Lower leg skin (tissue), 4 donors: Measurements from ENCODE around the gene SLC17A3. TPM values are rescaled to one million over a fixed set of nuclear protein-coding genes. Genes with fewer than 3 reads are reported as not detected.

Experiments
- DNase-seq, 2 donors: peaks; one replicate each; pipeline ENCODE4 v3.0.0-alpha.2; 2019; ENCODE audit warnings: low spot score in 2 of 2
- H3K4me3 ChIP-seq: fragments of 200-600 bp; sonication (generic); 2 replicates; pipeline ENCODE4 v1.5.1; 2017; ENCODE audit warnings: mild to moderate bottlenecking, low read depth; ENCODE audit not compliant: poor library complexity, severe bottlenecking
- POLR2A ChIP-seq, 2 donors: fragments of 450-650 bp; IDR thresholded peaks; one replicate each; pipeline ENCODE4 v1.6.1; 2016 to 2017; ENCODE audit warnings: antibody characterized with exemption in 2 of 2, mild to moderate bottlenecking in 1 of 2, moderate library complexity in 1 of 2
- WGBS, 2 donors: methylation state at CpG; one replicate each; pipeline ENCODE4 v1.1.5; 2018; 5-methylcytosine and 5-hydroxymethylcytosine counted together
- intact Hi-C: fragments of 100-400 bp; cut with DNase I; formaldehyde crosslinking; loops from one replicate; pipeline ENCODE4 v1.15.0; 2023; ENCODE audit warnings: low total_unique reads
- total RNA-seq, 4 donors: library from RNA; depleted of rRNA; stranded (reverse); fragments of >200 nt; gene quantifications; one replicate each; pipeline ENCODE4 v1.1.0, GENCODE V29; 2016
- TF ChIP-seq, protein P1 (sequence below), 3 donors: fragments of 450-650 bp; IDR thresholded peaks; one replicate each; pipeline ENCODE4 v1.5.1; 2016; ENCODE audit warnings: antibody characterized with exemption in 3 of 3, mild to moderate bottlenecking in 3 of 3, moderate library complexity in 2 of 3

Gene SLC17A3
- total RNA-seq, 4 donors from 2014 or later: not detected

DNA sequence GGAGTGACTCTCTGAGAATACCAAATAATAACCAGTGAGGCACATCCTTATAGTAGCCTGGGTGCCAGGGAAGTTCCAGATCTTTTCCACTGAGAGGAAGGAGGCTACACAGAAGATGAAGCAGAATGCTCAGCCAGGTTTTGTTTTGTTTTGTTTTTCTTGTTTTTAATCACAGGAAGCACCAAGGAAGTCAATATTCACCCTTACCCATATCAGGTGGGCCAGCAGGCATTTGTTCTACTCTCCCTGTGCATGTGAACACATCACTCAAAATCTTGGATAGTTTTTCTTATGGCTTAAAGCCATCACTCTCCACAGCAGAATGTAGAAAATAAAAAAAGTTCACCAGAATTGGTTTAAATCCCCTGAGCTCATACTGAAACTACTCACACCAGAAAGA, 52.7 kb downstream of the SLC17A3 start:
- no peak for TF ChIP-seq POLR2A (IDR thresholded peaks at IDR 0.05)
- TF ChIP-seq, protein P1, sequence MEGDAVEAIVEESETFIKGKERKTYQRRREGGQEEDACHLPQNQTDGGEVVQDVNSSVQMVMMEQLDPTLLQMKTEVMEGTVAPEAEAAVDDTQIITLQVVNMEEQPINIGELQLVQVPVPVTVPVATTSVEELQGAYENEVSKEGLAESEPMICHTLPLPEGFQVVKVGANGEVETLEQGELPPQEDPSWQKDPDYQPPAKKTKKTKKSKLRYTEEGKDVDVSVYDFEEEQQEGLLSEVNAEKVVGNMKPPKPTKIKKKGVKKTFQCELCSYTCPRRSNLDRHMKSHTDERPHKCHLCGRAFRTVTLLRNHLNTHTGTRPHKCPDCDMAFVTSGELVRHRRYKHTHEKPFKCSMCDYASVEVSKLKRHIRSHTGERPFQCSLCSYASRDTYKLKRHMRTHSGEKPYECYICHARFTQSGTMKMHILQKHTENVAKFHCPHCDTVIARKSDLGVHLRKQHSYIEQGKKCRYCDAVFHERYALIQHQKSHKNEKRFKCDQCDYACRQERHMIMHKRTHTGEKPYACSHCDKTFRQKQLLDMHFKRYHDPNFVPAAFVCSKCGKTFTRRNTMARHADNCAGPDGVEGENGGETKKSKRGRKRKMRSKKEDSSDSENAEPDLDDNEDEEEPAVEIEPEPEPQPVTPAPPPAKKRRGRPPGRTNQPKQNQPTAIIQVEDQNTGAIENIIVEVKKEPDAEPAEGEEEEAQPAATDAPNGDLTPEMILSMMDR (IDR thresholded peaks at IDR 0.05): no peak
- DNase-seq: no peak
- intact Hi-C loops: no loop called here
- H3K4me3 ChIP-seq: no peak overlapping the region

DNA sequence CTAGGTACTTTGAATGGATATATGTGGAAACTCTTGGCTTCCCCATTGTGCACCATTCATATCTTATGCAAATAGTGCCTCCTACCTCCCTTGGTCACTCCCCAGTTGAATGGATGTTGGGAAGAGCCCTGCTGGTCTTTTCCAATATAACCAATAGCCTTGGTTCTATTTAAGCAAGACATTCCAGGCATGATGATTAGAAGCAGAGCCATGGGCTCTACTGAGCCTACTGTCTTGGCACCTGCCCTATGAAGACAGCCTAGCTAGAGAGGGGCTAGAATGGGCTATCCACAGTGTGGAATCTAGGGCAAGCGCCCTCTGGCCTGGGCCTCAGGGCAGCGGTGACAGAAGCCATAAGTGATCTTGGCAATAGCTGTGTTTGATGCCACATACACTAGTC, 57.8 kb downstream of the SLC17A3 start:
- no peak for DNase-seq
- WGBS, 2 donors: 94 to 97% methylated on average over 2 of the region's 2 CpGs
- no peak overlapping the region for H3K4me3 ChIP-seq
- intact Hi-C loops: no loop called here
- TF ChIP-seq, protein P1 (IDR thresholded peaks at IDR 0.05): no peak
- TF ChIP-seq POLR2A (IDR thresholded peaks at IDR 0.05): no peak

DNA sequence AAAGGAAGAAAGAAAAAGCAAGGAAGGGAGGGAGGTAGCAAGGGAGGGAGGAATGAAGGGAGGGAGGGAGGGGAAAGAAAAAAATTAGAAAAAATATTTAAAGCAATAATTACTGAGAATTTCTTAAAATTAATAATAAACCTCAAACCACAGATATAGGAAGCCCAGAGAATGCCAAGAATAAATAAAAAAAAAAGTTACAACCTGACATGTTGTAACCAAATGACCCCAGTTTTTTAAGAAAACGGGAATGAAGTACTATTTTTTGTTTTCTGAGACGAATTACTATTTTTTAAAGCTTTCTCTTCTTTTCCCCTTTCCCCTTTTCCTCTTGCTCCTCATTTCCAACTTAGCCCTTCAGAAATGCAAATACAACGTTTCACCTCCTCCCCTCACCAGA, 58.8 kb downstream of the SLC17A3 start:
- no peak for TF ChIP-seq POLR2A (IDR thresholded peaks at IDR 0.05)
- TF ChIP-seq, protein P1 (IDR thresholded peaks at IDR 0.05): no peak
- no peak overlapping the region for H3K4me3 ChIP-seq
- 54 to 62% methylated on average over 3 of the region's 3 CpGs for WGBS, 2 donors

DNA sequence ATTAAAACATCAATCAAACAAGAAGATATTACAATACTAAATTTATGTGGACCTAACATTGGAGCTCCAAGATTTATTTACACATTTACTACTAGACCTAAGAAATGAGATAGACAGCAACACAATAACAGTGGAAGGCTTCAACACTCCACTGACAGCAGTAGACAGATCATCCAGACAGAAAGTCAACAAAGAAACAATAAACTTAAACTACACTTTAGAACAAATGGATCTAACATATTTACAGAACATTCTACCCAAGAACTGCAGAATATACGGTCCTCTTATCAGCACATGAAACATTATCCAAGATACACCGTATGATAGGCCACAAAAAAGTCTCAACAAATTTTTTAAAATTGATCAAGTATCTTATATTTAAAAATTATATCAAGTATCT, 69.2 kb downstream of the SLC17A3 start:
- 92 to 93% methylated on average over 2 of the region's 2 CpGs for WGBS, 2 donors
- intact Hi-C loops: no loop called here
- TF ChIP-seq, protein P1 (IDR thresholded peaks at IDR 0.05): no peak
- TF ChIP-seq POLR2A (IDR thresholded peaks at IDR 0.05): no peak

More for the DNA sequence above, 58.8 kb downstream of the SLC17A3 start:
- intact Hi-C loops: no loop called here
- DNase-seq: no peak

DNA sequence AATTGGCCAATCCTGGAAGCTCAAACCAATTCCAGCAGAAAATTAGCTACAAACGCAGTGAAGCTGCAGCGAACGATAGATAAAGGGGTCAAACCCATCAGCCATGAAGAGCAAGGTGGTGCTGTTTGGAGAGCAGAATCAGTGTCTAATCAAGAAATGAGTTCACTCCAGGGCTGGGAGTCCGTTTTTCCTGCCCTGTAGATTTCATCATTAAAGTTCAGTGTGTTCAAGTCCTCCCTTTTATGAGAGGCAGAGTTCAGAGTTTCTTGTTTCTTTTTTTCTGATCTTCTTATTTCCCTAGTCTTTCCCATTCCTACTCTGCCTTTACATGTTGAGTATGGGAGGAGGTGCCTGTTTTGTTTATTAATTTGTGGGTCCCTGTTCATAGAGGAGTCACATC, 72.6 kb downstream of the SLC17A3 start:
- intact Hi-C loops: no loop called here
- DNase-seq: no peak
- 74 to 78% methylated on average over 4 of the region's 4 CpGs for whole genome bisulfite sequencing, 2 donors
- no peak for TF ChIP-seq POLR2A (IDR thresholded peaks at IDR 0.05)
- H3K4me3 ChIP-seq: no peak overlapping the region

More for the DNA sequence above, 69.2 kb downstream of the SLC17A3 start:
- no peak overlapping the region for H3K4me3 ChIP-seq
- DNase-seq: no peak

Other genes with a start within 250 kb of the SLC17A3 start
- gene SCGN, start 222.0 kb downstream of the SLC17A3 start, total RNA-seq: not detected
- gene SLC17A4, start 119.5 kb downstream of the SLC17A3 start, total RNA-seq: not detected
- gene SLC17A1, start 42.2 kb downstream of the SLC17A3 start, total RNA-seq: not detected
- gene SLC17A2, start 56.4 kb upstream of the SLC17A3 start, total RNA-seq: not detected
- 1 to 10 TPM; 4.7 to 8.0 (median 6.5) TPM for gene TRIM38, start 88.6 kb upstream of the SLC17A3 start, total RNA-seq
- gene HFE, start 213.2 kb upstream of the SLC17A3 start, total RNA-seq: 1 to 10 TPM; 4.2 to 6.8 (median 5.5) TPM